Neural crest cell (in vitro differentiated cells): ENCODE measurements around the gene OLFM4. TPM values are rescaled to one million over a fixed set of nuclear protein-coding genes. Genes with fewer than 3 reads are reported as not detected.

Experiments
- DNase-seq: peaks from one replicate; pipeline ENCODE4 v3.0.0; 2021; ENCODE audit warnings: low read depth, mixed read lengths, low spot score
- H3K27ac Mint-ChIP-seq: one replicate; pipeline ENCODE4 v1.8.0; 2021; ENCODE audit warnings: mild to moderate bottlenecking, mixed read lengths; ENCODE audit not compliant: unreplicated experiment
- H3K27me3 Mint-ChIP-seq: 2 replicates; pipeline ENCODE4 v1.8.0; 2021; ENCODE audit warnings: low read depth, mild to moderate bottlenecking, mixed read lengths
- H3K36me3 Mint-ChIP-seq: 2 replicates; pipeline ENCODE4 v1.8.0; 2021; ENCODE audit warnings: low read depth, mild to moderate bottlenecking, mixed read lengths
- H3K4me1 Mint-ChIP-seq: 2 replicates; pipeline ENCODE4 v1.8.0; 2021; ENCODE audit warnings: mixed read lengths
- H3K4me3 Mint-ChIP-seq: one replicate; pipeline ENCODE4 v1.8.0; 2021; ENCODE audit warnings: mild to moderate bottlenecking, mixed read lengths
- H3K9me3 Mint-ChIP-seq: 2 replicates; pipeline ENCODE4 v1.8.0; 2021; ENCODE audit warnings: mixed read lengths
- total RNA-seq: library from RNA; stranded (reverse); gene quantifications from 2 replicates; pipeline ENCODE4 v1.2.1, GENCODE V29; 2021
- TF ChIP-seq, protein P1 (sequence below): fragments of 200-600 bp; sonication (generic); conservative IDR thresholded peaks from 2 replicates; pipeline ENCODE4 v1.5.0; 2021; ENCODE audit warnings: antibody characterized with exemption, mild to moderate bottlenecking

OLFM4 gene
- total RNA-seq, 1 donor from 2014 or later = not detected

DNA sequence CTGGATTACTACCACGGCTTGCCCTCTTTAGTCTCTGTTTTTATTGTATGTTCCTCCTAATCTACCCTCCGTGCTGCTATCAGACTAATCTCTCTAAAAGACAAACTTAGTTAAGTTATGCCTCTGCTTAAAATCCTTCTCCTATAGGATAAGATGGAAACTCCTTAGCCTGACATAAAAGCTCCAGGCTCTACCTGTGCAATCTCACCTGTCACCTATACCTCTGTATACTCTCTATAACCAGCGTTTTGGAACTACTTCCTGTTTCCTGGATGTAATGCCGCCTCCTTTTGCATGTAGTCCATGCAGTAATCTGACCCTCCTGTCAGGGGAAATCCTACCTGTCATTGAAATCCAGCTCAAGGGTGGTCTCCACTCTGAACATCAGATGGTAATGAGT, 41.2 kb downstream of the OLFM4 start:
- TF ChIP-seq, protein P1, sequence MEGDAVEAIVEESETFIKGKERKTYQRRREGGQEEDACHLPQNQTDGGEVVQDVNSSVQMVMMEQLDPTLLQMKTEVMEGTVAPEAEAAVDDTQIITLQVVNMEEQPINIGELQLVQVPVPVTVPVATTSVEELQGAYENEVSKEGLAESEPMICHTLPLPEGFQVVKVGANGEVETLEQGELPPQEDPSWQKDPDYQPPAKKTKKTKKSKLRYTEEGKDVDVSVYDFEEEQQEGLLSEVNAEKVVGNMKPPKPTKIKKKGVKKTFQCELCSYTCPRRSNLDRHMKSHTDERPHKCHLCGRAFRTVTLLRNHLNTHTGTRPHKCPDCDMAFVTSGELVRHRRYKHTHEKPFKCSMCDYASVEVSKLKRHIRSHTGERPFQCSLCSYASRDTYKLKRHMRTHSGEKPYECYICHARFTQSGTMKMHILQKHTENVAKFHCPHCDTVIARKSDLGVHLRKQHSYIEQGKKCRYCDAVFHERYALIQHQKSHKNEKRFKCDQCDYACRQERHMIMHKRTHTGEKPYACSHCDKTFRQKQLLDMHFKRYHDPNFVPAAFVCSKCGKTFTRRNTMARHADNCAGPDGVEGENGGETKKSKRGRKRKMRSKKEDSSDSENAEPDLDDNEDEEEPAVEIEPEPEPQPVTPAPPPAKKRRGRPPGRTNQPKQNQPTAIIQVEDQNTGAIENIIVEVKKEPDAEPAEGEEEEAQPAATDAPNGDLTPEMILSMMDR = no peak
- no peaks in the 10 kb centered on the region for H3K27me3 Mint-ChIP-seq
- H3K4me3 Mint-ChIP-seq = no peak overlapping the region
- no peaks in the 10 kb centered on the region for H3K36me3 Mint-ChIP-seq
- no peak overlapping the region for H3K27ac Mint-ChIP-seq
- no peak for DNase-seq
- peaks cover 31% of the 10 kb centered on the region for H3K4me1 Mint-ChIP-seq
- H3K9me3 Mint-ChIP-seq = no peaks in the 10 kb centered on the region

DNA sequence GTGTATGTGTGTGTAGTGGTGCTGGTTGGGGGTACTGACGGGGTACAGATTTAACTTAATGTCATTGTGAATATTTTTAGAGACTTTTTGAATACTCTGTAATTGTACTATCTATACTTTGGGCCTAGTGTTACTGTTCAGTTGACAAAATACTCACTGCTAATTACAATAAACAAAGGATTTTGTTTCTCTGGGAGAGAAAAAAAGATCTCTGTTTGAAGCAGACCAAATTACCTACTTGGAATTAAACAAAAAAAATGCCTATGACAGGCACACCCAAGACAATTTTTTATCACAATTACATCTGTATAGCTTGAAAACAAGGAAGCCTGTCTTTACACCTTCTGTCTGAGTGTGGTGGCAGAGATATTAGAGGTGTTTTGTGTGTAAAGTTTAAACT, 45.1 kb downstream of the OLFM4 start:
- no peak overlapping the region for H3K4me3 Mint-ChIP-seq
- peaks cover 46% of the 10 kb centered on the region for H3K4me1 Mint-ChIP-seq
- DNase-seq = no peak
- H3K36me3 Mint-ChIP-seq = peaks cover 6% of the 10 kb centered on the region
- no peaks in the 10 kb centered on the region for H3K27me3 Mint-ChIP-seq
- H3K9me3 Mint-ChIP-seq = peaks cover 6% of the 10 kb centered on the region
- H3K27ac Mint-ChIP-seq = no peak overlapping the region
- TF ChIP-seq, protein P1 = no peak

DNA sequence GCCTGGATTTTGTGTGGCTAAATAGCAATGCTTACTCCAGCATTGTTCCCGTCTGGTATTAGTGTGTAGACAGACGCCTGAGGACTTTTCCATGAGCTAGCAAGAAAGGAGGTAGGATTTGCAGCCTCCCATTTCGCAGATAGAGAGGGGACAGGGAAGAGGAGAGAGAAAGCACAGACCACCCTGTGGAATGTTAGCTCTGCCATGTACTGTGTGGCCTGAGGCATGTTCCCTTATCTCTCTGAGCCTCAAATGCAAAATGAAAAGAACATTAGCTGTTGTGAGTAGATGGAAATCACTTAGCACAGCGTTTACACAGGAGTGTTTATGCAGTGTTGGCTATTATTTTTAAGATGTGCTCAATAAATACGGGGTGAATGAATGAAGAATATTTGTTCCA, 45.5 kb downstream of the OLFM4 start:
- no peak for DNase-seq
- peaks cover 6% of the 10 kb centered on the region for H3K36me3 Mint-ChIP-seq
- H3K27ac Mint-ChIP-seq = peak overlapping the region; percentile 15
- peaks cover 6% of the 10 kb centered on the region for H3K9me3 Mint-ChIP-seq
- TF ChIP-seq, protein P1 = no peak
- H3K27me3 Mint-ChIP-seq = no peaks in the 10 kb centered on the region
- H3K4me1 Mint-ChIP-seq = peaks cover 43% of the 10 kb centered on the region
- no peak overlapping the region for H3K4me3 Mint-ChIP-seq

DNA sequence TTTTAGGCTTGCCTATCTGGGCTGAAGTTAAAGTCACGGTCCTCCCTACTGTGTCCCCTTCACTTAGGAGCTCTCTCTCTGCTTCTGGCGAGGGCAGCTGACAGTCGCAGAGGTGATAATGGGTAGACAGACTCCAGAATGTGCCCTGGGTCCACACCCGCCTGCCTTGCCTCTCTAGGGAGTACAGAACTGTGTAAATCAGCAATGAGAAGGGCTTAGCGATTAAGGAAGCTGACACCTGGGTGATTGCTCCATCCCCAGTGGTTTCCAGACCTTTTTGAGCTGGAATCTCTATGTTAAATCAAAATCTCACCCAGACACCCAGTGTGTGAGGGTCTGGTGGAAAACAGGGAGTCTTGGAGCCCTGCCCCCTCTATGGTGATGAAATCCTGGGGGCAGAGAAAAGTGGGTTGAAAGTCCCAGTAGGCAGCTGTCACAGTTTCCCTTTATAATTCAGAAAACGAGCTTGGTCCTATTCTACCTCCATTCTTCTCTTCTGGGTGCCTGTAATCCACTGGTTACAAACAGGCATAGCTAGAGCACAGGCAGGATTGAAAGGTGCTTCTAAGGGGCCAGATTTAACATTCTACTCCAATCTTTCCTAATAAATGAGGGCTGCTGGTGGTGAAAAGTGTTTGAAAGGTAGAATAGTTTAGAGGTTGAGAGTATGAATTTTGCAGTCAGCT, 46.9 kb downstream of the OLFM4 start:
- TF ChIP-seq, protein P1 = no peak
- H3K4me1 Mint-ChIP-seq = peaks cover 34% of the 10 kb centered on the region

DNA sequence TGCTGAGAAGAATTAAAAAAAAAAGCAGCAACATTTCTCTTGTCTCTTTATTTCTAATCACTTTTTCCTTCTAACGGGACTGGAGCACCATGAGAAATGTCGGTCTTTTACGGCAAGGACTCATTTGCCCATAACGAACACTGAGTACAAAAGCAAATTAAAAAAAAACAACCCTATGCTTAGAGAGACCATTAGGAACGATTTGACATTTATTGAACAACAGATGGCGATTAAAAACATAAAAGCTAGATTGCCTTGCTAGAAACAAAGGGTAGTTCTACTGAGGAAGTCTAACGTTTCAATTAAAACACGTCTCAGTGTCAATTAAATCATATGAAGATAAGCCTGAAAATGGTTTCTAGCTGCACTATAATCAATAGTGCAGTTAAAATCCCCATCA, 51.1 kb downstream of the OLFM4 start:
- H3K9me3 Mint-ChIP-seq = peaks cover 14% of the 10 kb centered on the region
- H3K4me1 Mint-ChIP-seq = peaks cover 23% of the 10 kb centered on the region
- H3K27me3 Mint-ChIP-seq = no peaks in the 10 kb centered on the region
- DNase-seq = no peak
- TF ChIP-seq, protein P1 = no peak
- H3K36me3 Mint-ChIP-seq = peaks cover 12% of the 10 kb centered on the region
- no peak overlapping the region for H3K27ac Mint-ChIP-seq
- no peak overlapping the region for H3K4me3 Mint-ChIP-seq

More for the DNA sequence above, 46.9 kb downstream of the OLFM4 start:
- DNase-seq = no peak
- Mint-ChIP-seq H3K27ac (no peak overlapping the region), H3K4me3 (no peak overlapping the region), H3K36me3 (peaks cover 10% of the 10 kb centered on the region), H3K27me3 (no peaks in the 10 kb centered on the region), H3K9me3 (peaks cover 9% of the 10 kb centered on the region)
